ENCODE data around the gene ZNF684. TPM values are rescaled to one million over a fixed set of nuclear protein-coding genes. Genes with fewer than 3 reads are reported as not detected.

ZNF684 gene
- total and polyA plus RNA-seq, 2 of the 8 experiments (the other 6 are each of a cell fraction or from before 2014, with no cell fraction given) = 2.4 to 9.3 TPM

GRCh38 chr1:40507973-40508372, 23.5 kb upstream of the ZNF684 start (continued):
- TF ChIP-seq CHD7 (IDR thresholded peaks at IDR 0.05; ENCODE audit: insufficient replicate concordance, low read length) = no peak
- no peak for TF ChIP-seq JUND (IDR thresholded peaks at IDR 0.05; ENCODE audit: low read length)
- TF ChIP-seq NRF1 (IDR thresholded peaks at IDR 0.05; ENCODE audit: low read depth, low read length) = no peak
- no peak for TF ChIP-seq HDAC6 (IDR thresholded peaks at IDR 0.05; ENCODE audit: low read depth, low read length)
- no peak for TF ChIP-seq SP1 (IDR thresholded peaks at IDR 0.05; ENCODE audit: low read depth, low read length)
- no peak for TF ChIP-seq MAFK (IDR thresholded peaks at IDR 0.05; ENCODE audit: low read depth, low read length)

Measured in H1 (cell line).